Astrocyte (in vitro differentiated cells and primary cell): ENCODE measurements around the gene MAP7. TPM values are rescaled to one million over a fixed set of nuclear protein-coding genes. Genes with fewer than 3 reads are reported as not detected.

ENCODE experiments used
- DNase-seq: peaks from one replicate; pipeline ENCODE4 v3.0.0-alpha.2; 2010; ENCODE audit warnings: low read depth
- FAIRE-seq: peaks from 2 replicates; lab custom pipeline; 2011; peaks lifted over from hg19 to GRCh38; lab: Jason Lieb, UNC
- H2AFZ ChIP-seq: 2 replicates; pipeline ENCODE4 v1.6.0; 2012; ENCODE audit warnings: low read depth, low read length, inconsistent platforms
- H3K27ac ChIP-seq: 2 replicates; pipeline ENCODE4 v1.5.1; 2011; ENCODE audit warnings: low read depth, low read length, inconsistent platforms
- H3K27me3 ChIP-seq: 2 replicates; pipeline ENCODE4 v1.6.0; 2011; ENCODE audit warnings: low read length, inconsistent platforms; ENCODE audit not compliant: insufficient read depth
- H3K36me3 ChIP-seq: 2 replicates; pipeline ENCODE4 v1.5.1; 2011; ENCODE audit warnings: low read length, inconsistent platforms; ENCODE audit not compliant: insufficient read depth
- H3K4me1 ChIP-seq: 2 replicates; pipeline ENCODE4 v1.5.1; 2011; ENCODE audit warnings: low read length, inconsistent platforms; ENCODE audit not compliant: insufficient read depth
- H3K4me2 ChIP-seq: 2 replicates; pipeline ENCODE4 v1.6.0; 2012; ENCODE audit warnings: low read length, inconsistent platforms
- H3K4me3 ChIP-seq: 2 replicates; pipeline ENCODE4 v1.5.1; 2011; ENCODE audit warnings: low read depth, mild to moderate bottlenecking, low read length, inconsistent platforms; ENCODE audit not compliant: insufficient read depth
- H3K79me2 ChIP-seq: 2 replicates; pipeline ENCODE4 v1.6.0; 2012; ENCODE audit warnings: mild to moderate bottlenecking, low read length, inconsistent platforms; ENCODE audit not compliant: insufficient read depth
- H3K9ac ChIP-seq: 2 replicates; pipeline ENCODE4 v1.6.0; 2012; ENCODE audit warnings: mild to moderate bottlenecking, low read length, inconsistent platforms
- H3K9me3 ChIP-seq: 2 replicates; pipeline ENCODE4 v1.5.1; 2012; ENCODE audit warnings: low read depth, mild to moderate bottlenecking, low read length, inconsistent platforms; ENCODE audit not compliant: insufficient read depth
- H4K20me1 ChIP-seq: 2 replicates; pipeline ENCODE4 v1.6.0; 2012; ENCODE audit warnings: low read length, inconsistent platforms; ENCODE audit not compliant: insufficient read depth
- H3K27ac Mint-ChIP-seq: one replicate; pipeline ENCODE4 v1.8.0; 2021; ENCODE audit warnings: mild to moderate bottlenecking, mixed read lengths; ENCODE audit not compliant: unreplicated experiment
- H3K27me3 Mint-ChIP-seq: one replicate; pipeline ENCODE4 v1.8.0; 2021; ENCODE audit warnings: low read depth, mixed read lengths; ENCODE audit not compliant: unreplicated experiment
- H3K36me3 Mint-ChIP-seq: one replicate; pipeline ENCODE4 v1.8.0; 2021; ENCODE audit warnings: low read depth, mixed read lengths; ENCODE audit not compliant: unreplicated experiment
- H3K4me1 Mint-ChIP-seq: one replicate; pipeline ENCODE4 v1.8.0; 2021; ENCODE audit warnings: low read depth, mixed read lengths; ENCODE audit not compliant: unreplicated experiment
- H3K4me3 Mint-ChIP-seq: one replicate; pipeline ENCODE4 v1.8.0; 2021; ENCODE audit warnings: mild to moderate bottlenecking, moderate library complexity, mixed read lengths; ENCODE audit not compliant: unreplicated experiment
- H3K9me3 Mint-ChIP-seq: one replicate; pipeline ENCODE4 v1.8.0; 2021; ENCODE audit warnings: mild to moderate bottlenecking, mixed read lengths; ENCODE audit not compliant: unreplicated experiment
- CTCF ChIP-seq: IDR thresholded peaks from 2 replicates; pipeline ENCODE4 v1.5.1; 2011; ENCODE audit warnings: low read depth, mild to moderate bottlenecking, inconsistent platforms, low read length, moderate library complexity; ENCODE audit not compliant: insufficient read depth
- EZH2 ChIP-seq: IDR thresholded peaks from 2 replicates; pipeline ENCODE4 v1.6.1; 2012; ENCODE audit warnings: mild to moderate bottlenecking, low read length, inconsistent platforms; ENCODE audit not compliant: insufficient read depth
- total RNA-seq: library from RNA; stranded (reverse); gene quantifications from 2 replicates; pipeline ENCODE4 v1.2.1, GENCODE V29; 2021

Gene MAP7
- total RNA-seq, 1 donor from 2014 or later, result 3.3 TPM

- no peaks in the 10 kb centered on the region for H4K20me1 ChIP-seq
- no peaks in the 10 kb centered on the region for H3K36me3 Mint-ChIP-seq
- TF ChIP-seq EZH2 (no peak), CTCF (no peak)
- no peaks in the 10 kb centered on the region for H3K9me3 ChIP-seq
- peak overlapping the region; percentile 28 for H2AFZ ChIP-seq
- no peak for FAIRE-seq
- H3K4me3 ChIP-seq, result no peak overlapping the region
- no peak overlapping the region for H3K27ac ChIP-seq
- H3K36me3 ChIP-seq, result no peaks in the 10 kb centered on the region
- no peaks in the 10 kb centered on the region for H3K27me3 ChIP-seq
- H3K4me2 ChIP-seq, result peak overlapping the region; percentile 24
- H3K27ac Mint-ChIP-seq, result no peak overlapping the region
- H3K9me3 Mint-ChIP-seq, result no peaks in the 10 kb centered on the region
- peak; percentile 60 for DNase-seq
- H3K9ac ChIP-seq, result no peak overlapping the region
- H3K4me1 Mint-ChIP-seq, result no peaks in the 10 kb centered on the region
- no peaks in the 10 kb centered on the region for H3K27me3 Mint-ChIP-seq
- no peaks in the 10 kb centered on the region for H3K79me2 ChIP-seq
- H3K4me1 ChIP-seq, result no peaks in the 10 kb centered on the region
- no peak overlapping the region for H3K4me3 Mint-ChIP-seq
These were observed 178.3 kb downstream of the MAP7 start for GRCh38 chr6:136371959-136372358.

GRCh38 chr6:136370988-136371728 lies 179.1 kb downstream of the MAP7 start:
- H3K27me3 ChIP-seq, result no peaks in the 10 kb centered on the region
- no peaks in the 10 kb centered on the region for H3K79me2 ChIP-seq
- DNase-seq (no peak), FAIRE-seq (no peak)
- no peak overlapping the region for H3K4me2 ChIP-seq
- Mint-ChIP-seq H3K27me3 (no peaks in the 10 kb centered on the region), H3K9me3 (no peaks in the 10 kb centered on the region), H3K4me1 (no peaks in the 10 kb centered on the region), H3K36me3 (no peaks in the 10 kb centered on the region), H3K4me3 (no peak overlapping the region), H3K27ac (no peak overlapping the region)
- H2AFZ ChIP-seq, result no peak overlapping the region
- no peak overlapping the region for H3K9ac ChIP-seq
- TF ChIP-seq CTCF, result no peak
- no peak for TF ChIP-seq EZH2
- H3K9me3 ChIP-seq, result no peaks in the 10 kb centered on the region
- H3K36me3 ChIP-seq, result no peaks in the 10 kb centered on the region
- no peaks in the 10 kb centered on the region for H4K20me1 ChIP-seq
- H3K4me1 ChIP-seq, result no peaks in the 10 kb centered on the region
- H3K27ac ChIP-seq, result no peak overlapping the region
- no peak overlapping the region for H3K4me3 ChIP-seq

GRCh38 chr6:136365776-136366354 lies 184.4 kb downstream of the MAP7 start:
- Histone ChIP-seq H3K27me3 (no peaks in the 10 kb centered on the region), H3K36me3 (no peaks in the 10 kb centered on the region), H3K4me2 (no peak overlapping the region), H3K79me2 (no peaks in the 10 kb centered on the region), H3K4me3 (no peak overlapping the region), H3K9ac (no peak overlapping the region), H3K9me3 (no peaks in the 10 kb centered on the region), H3K4me1 (no peaks in the 10 kb centered on the region), H3K27ac (no peak overlapping the region), H4K20me1 (no peaks in the 10 kb centered on the region), H2AFZ (no peak overlapping the region)
- TF ChIP-seq EZH2 (no peak), CTCF (no peak)
- no peaks in the 10 kb centered on the region for H3K36me3 Mint-ChIP-seq
- H3K27me3 Mint-ChIP-seq, result peaks cover 2% of the 10 kb centered on the region
- H3K4me3 Mint-ChIP-seq, result no peak overlapping the region
- H3K4me1 Mint-ChIP-seq, result no peaks in the 10 kb centered on the region
- DNase-seq, result no peak
- no peaks in the 10 kb centered on the region for H3K9me3 Mint-ChIP-seq
- FAIRE-seq, result no peak
- no peak overlapping the region for H3K27ac Mint-ChIP-seq
